PC-9 (cell line): ENCODE results near the gene DNAJC17.

ENCODE experiments used
- CTCF ChIP-seq: fragments of 200-600 bp; sonication (generic); conservative IDR thresholded peaks from 2 replicates; pipeline ENCODE4 v1.6.1; 2017; ENCODE audit warnings: mixed run types, antibody characterized with exemption, mild to moderate bottlenecking, moderate library complexity
- EZH2 ChIP-seq: fragments of 200-600 bp; sonication (generic); IDR thresholded peaks from 2 replicates; pipeline ENCODE4 v1.8.0; 2017; ENCODE audit warnings: antibody characterized with exemption, low read depth

DNA sequence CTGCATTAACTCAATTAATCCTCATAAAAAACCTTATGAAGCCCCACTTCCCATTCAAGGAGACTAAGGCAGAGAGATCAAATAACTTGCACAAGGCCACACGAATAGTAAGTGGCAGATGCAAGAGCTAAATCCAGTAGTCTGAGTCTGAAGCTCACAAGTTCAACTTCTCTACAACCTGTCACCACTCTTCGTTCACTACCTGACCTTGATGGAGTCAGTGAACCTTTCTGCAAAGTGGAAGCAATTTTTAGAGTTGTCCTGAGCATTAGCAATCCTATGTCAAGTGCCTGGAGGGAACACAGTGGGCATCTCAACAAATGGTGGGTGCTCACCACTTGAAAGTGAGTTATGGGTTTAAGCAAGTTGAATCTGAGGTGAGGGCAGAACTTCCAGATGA is 34.5 kb upstream of the DNAJC17 start:
- TF ChIP-seq CTCF, result no peak
- TF ChIP-seq EZH2, result no peak
